Measurements from ENCODE around the gene TRIO. TPM values are rescaled to one million over a fixed set of nuclear protein-coding genes. Genes with fewer than 3 reads are reported as not detected.
A peak's percentile ranks its signal among the peaks of the same experiment; 100 is the strongest.

Gene TRIO
- total RNA-seq, 1 donor from 2014 or later, result 163 TPM

- H3K4me1 Mint-ChIP-seq (ENCODE audit: low read depth), result peaks cover 8% of the 10 kb centered on the region
- DNase-seq (ENCODE audit: low spot score, unreplicated experiment), result no peak
- H3K36me3 Mint-ChIP-seq (ENCODE audit: insufficient read depth), result peaks cover 4% of the 10 kb centered on the region
- no peak overlapping the region for H3K4me3 Mint-ChIP-seq (ENCODE audit: low read depth)
- H3K27ac Mint-ChIP-seq, result peak overlapping the region; percentile 18
- peaks cover 4% of the 10 kb centered on the region for H3K9me3 Mint-ChIP-seq (ENCODE audit: low read depth)
- no peak for TF ChIP-seq CTCF (IDR thresholded peaks at IDR 0.05; ENCODE audit: unreplicated experiment)
- H3K27me3 Mint-ChIP-seq, result no peaks in the 10 kb centered on the region
Measured at GRCh38 chr5:14250748-14251701, 107.9 kb downstream of the TRIO start.

- peaks cover 4% of the 10 kb centered on the region for H3K9me3 Mint-ChIP-seq (ENCODE audit: low read depth)
- peaks cover 10% of the 10 kb centered on the region for H3K4me1 Mint-ChIP-seq (ENCODE audit: low read depth)
- H3K4me3 Mint-ChIP-seq (ENCODE audit: low read depth), result no peak overlapping the region
- no peaks in the 10 kb centered on the region for H3K27me3 Mint-ChIP-seq
- peak overlapping the region; percentile 62 for H3K27ac Mint-ChIP-seq
- TF ChIP-seq CTCF (IDR thresholded peaks at IDR 0.05; ENCODE audit: unreplicated experiment), result no peak
- DNase-seq (ENCODE audit: low spot score, unreplicated experiment), result no peak
- H3K36me3 Mint-ChIP-seq (ENCODE audit: insufficient read depth), result peaks cover 4% of the 10 kb centered on the region
Measured at GRCh38 chr5:14251733-14252132, 108.6 kb downstream of the TRIO start.

GRCh38 chr5:14252793-14253192, 109.7 kb downstream of the TRIO start:
- Mint-ChIP-seq H3K9me3 (ENCODE audit: low read depth) (peaks cover 4% of the 10 kb centered on the region), H3K27me3 (no peaks in the 10 kb centered on the region), H3K36me3 (ENCODE audit: insufficient read depth) (peaks cover 4% of the 10 kb centered on the region), H3K4me1 (ENCODE audit: low read depth) (peaks cover 15% of the 10 kb centered on the region), H3K4me3 (ENCODE audit: low read depth) (no peak overlapping the region), H3K27ac (peak overlapping the region; percentile 33)
- DNase-seq (ENCODE audit: low spot score, unreplicated experiment), result no peak
- TF ChIP-seq CTCF (IDR thresholded peaks at IDR 0.05; ENCODE audit: unreplicated experiment), result no peak

GRCh38 chr5:14254686-14255085, 111.5 kb downstream of the TRIO start:
- no peak overlapping the region for H3K4me3 Mint-ChIP-seq (ENCODE audit: low read depth)
- no peak overlapping the region for H3K27ac Mint-ChIP-seq
- no peak for TF ChIP-seq CTCF (IDR thresholded peaks at IDR 0.05; ENCODE audit: unreplicated experiment)
- H3K9me3 Mint-ChIP-seq (ENCODE audit: low read depth), result peaks cover 4% of the 10 kb centered on the region
- no peaks in the 10 kb centered on the region for H3K27me3 Mint-ChIP-seq
- peaks cover 4% of the 10 kb centered on the region for H3K36me3 Mint-ChIP-seq (ENCODE audit: insufficient read depth)
- H3K4me1 Mint-ChIP-seq (ENCODE audit: low read depth), result peaks cover 27% of the 10 kb centered on the region
- no peak for DNase-seq (ENCODE audit: low spot score, unreplicated experiment)

- no peak for DNase-seq (ENCODE audit: low spot score, unreplicated experiment)
- H3K4me1 Mint-ChIP-seq (ENCODE audit: low read depth), result peaks cover 30% of the 10 kb centered on the region
- H3K36me3 Mint-ChIP-seq (ENCODE audit: insufficient read depth), result peaks cover 4% of the 10 kb centered on the region
- H3K27ac Mint-ChIP-seq, result peak overlapping the region; percentile 53
- TF ChIP-seq CTCF (IDR thresholded peaks at IDR 0.05; ENCODE audit: unreplicated experiment), result no peak
- no peak overlapping the region for H3K4me3 Mint-ChIP-seq (ENCODE audit: low read depth)
- no peaks in the 10 kb centered on the region for H3K27me3 Mint-ChIP-seq
- peaks cover 4% of the 10 kb centered on the region for H3K9me3 Mint-ChIP-seq (ENCODE audit: low read depth)
Measured at GRCh38 chr5:14256026-14256690, 113.0 kb downstream of the TRIO start.

Measured in progenitor cell of endocrine pancreas (in vitro differentiated cells).